Measurements from ENCODE around the gene RNF11. TPM values are rescaled to one million over a fixed set of nuclear protein-coding genes. Genes with fewer than 3 reads are reported as not detected.

Gene RNF11
- total RNA-seq, 1 experiment from 2014 or later: 55.8 TPM

DNA sequence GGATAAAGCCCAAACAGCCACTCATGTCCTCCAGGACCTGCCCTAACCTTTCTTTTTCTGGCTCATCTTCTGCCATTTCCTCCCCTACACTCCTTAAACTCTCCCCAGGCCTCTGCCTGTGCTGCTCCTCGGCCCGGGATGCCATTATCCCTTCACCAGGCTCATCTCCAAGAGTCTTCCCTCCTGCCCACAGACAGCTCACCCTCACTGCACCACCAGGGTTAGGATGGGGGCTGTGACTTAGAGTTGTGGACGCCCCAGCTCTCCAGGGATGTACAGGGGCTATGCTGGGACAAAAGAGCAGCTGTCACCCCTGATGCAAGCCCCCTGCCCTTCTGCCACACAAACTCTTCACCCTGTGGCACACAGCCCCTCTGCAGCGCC lies 62.2 kb downstream of the RNF11 start:
- TF ChIP-seq, protein P1, sequence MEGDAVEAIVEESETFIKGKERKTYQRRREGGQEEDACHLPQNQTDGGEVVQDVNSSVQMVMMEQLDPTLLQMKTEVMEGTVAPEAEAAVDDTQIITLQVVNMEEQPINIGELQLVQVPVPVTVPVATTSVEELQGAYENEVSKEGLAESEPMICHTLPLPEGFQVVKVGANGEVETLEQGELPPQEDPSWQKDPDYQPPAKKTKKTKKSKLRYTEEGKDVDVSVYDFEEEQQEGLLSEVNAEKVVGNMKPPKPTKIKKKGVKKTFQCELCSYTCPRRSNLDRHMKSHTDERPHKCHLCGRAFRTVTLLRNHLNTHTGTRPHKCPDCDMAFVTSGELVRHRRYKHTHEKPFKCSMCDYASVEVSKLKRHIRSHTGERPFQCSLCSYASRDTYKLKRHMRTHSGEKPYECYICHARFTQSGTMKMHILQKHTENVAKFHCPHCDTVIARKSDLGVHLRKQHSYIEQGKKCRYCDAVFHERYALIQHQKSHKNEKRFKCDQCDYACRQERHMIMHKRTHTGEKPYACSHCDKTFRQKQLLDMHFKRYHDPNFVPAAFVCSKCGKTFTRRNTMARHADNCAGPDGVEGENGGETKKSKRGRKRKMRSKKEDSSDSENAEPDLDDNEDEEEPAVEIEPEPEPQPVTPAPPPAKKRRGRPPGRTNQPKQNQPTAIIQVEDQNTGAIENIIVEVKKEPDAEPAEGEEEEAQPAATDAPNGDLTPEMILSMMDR (conservative IDR thresholded peaks at IDR 0.05): no peak

More for the DNA sequence above, 62.2 kb downstream of the RNF11 start:
- Histone ChIP-seq H3K14ac (ENCODE audit: insufficient read depth, low read length) (no peak overlapping the region), H2BK20ac (ENCODE audit: low read depth, low read length, poor library complexity, severe bottlenecking) (no peak overlapping the region), H2BK120ac (ENCODE audit: low read depth, low read length, poor library complexity, severe bottlenecking) (no peak overlapping the region), H3K4ac (ENCODE audit: low read depth, low read length) (no peak overlapping the region), H4K91ac (ENCODE audit: insufficient read length, low read depth, low read length) (no peak overlapping the region), H3K18ac (ENCODE audit: insufficient read length, low read depth, low read length) (no peak overlapping the region), H3K23ac (ENCODE audit: insufficient read length, low read depth, low read length) (no peak overlapping the region), H4K8ac (replicated peaks; ENCODE audit: insufficient read length, low read depth, low read length) (peak overlapping the region; percentile 7), H3K4me1 (ENCODE audit: insufficient read depth, low read length) (no peaks in the 10 kb centered on the region), H3K27ac (ENCODE audit: insufficient read length, low read depth, low read length) (no peak overlapping the region), H3T11ph (ENCODE audit: low read length) (no peak overlapping the region), H2BK5ac (ENCODE audit: insufficient read length, low read length) (no peak overlapping the region), H2BK15ac (ENCODE audit: low read depth, low read length) (no peak overlapping the region), H3K79me2 (ENCODE audit: insufficient read depth, low read length) (no peaks in the 10 kb centered on the region), H3K79me1 (ENCODE audit: insufficient read depth, low read depth, low read length, poor library complexity, severe bottlenecking) (no peaks in the 10 kb centered on the region), H2AFZ (ENCODE audit: low read length) (no peak overlapping the region), H3K9ac (ENCODE audit: extremely low read depth, insufficient read length, low read length) (no peak overlapping the region), H3K27me3 (ENCODE audit: insufficient read depth, low read length) (no peaks in the 10 kb centered on the region), H3K4me2 (ENCODE audit: insufficient read depth, insufficient read length, low read length) (no peak overlapping the region), H4K20me1 (ENCODE audit: control insufficient read depth, insufficient read depth, insufficient read length) (no peaks in the 10 kb centered on the region), H3K9me3 (ENCODE audit: control insufficient read depth, low read depth, low read length) (no peaks in the 10 kb centered on the region), H4K5ac (ENCODE audit: insufficient read length, low read depth, low read length) (no peak overlapping the region), H3K23me2 (ENCODE audit: insufficient read length, low read depth, low read length, poor library complexity, severe bottlenecking) (no peaks in the 10 kb centered on the region), H3K56ac (ENCODE audit: insufficient read length, low read depth, low read length) (no peak overlapping the region), H2BK12ac (ENCODE audit: insufficient read length, low read depth, low read length) (no peak overlapping the region), H2AK5ac (ENCODE audit: insufficient read length, low read length) (no peak overlapping the region)
- peaks cover 5% of the 10 kb centered on the region for H3K27me3 Mint-ChIP-seq (ENCODE audit: low read depth)
- H3K4me1 Mint-ChIP-seq: peaks cover 8 to 18% of the 10 kb centered on the region in 2 experiments
- no peaks in the 10 kb centered on the region; a peak in 1 of 7 replicates for H3K36me3 Mint-ChIP-seq (ENCODE audit: insufficient read depth in 1 of 3, low read depth in 3 of 3)
- no peak for DNase-seq
- no peaks in the 10 kb centered on the region; a peak in 2 of 5 replicates for H3K9me3 Mint-ChIP-seq
- WGBS (ENCODE audit: extremely low coverage, insufficient read length, low lambda C conversion rate): no CpG with 5 or more reads among the region's 4 CpGs
- H3K4me3 Mint-ChIP-seq: no peak overlapping the region
- H3K27ac Mint-ChIP-seq: no peak overlapping the region; a peak in 1 of 7 replicates

Measured in H9 (cell line).